Superior temporal gyrus (tissue), 1 donor: ENCODE data around the gene PRUNE2.
A peak's percentile ranks its signal among the peaks of the same experiment; 100 is the strongest.

ENCODE experiments used
- DNase-seq: peaks from one replicate; pipeline ENCODE4 v3.0.0-alpha.2; 2016; ENCODE audit errors: extremely low spot score

The PRUNE2 gene

DNA sequence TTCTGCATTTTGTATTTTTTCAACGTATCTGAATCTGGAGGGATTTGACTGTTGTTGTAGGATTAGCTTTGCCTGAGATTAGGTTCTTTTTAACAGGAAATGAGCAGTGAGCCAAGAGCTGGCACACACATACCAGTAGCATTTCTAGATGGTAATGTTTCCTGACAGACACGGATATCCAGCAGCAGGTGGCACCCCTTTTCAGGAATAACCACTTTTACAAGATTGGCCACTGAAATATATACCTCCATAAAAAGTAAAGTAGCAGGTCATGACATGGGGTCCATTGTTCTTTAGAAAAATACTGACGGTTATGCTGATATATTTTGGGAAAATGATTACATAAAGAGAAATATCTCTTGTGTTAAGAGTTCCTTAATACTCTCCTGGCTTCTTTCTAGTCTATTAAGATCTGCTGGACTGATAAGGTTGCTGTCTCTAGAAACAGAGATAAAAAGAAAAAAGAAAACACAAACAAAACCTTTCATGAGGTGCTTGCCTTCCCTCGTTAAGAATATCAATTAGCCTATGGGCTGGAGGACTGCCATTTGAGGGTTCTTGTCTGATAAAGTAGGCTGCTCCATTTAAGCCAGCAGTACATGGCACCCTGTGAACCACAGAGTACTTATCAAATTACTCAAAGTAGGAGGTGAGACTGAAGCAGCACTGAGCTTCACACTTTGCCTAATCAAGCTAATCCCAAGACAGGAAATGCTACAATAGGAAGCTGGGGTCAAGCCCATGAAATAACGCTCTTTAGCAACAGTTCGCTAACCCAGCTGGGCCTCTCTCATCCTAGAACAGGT is 243.2 kb downstream of the PRUNE2 start:
- no peak for DNase-seq

DNA sequence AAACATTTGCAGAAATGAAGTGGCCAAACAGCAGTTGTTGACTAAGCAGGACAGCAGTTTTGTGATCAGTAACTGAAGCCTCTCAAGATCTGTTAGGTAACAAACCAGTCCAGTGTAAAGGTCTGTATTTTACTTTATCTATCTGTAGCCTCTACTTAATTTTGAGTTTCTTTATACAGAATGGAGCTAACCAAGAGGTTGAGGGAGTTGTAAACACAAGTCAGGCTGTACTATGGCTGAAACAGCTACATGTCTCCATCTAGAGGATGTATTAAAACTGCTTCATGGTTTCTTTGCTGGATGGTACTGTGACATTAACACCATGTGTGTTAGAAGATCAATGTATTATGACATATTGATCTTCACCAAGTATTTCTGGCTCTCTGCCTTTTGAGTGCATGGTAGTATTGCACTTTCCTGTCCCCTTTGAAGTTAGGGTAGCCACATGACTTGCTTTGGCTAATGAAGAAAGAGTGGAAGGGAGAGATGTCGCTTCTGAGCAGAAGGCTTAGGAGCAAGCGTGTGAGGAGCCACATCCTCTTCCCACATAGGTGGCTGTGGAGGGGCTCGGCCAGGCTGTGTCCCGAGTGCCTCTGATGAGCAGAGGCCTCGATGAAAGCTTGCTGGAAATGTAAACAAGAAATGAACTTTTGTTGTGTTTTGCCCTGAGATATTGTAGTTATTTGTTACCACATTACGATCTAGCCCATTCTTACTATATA is 247.2 kb downstream of the PRUNE2 start:
- DNase-seq: peak; percentile 44

- no peak for DNase-seq
These were observed 248.6 kb downstream of the PRUNE2 start for GRCh38 chr9:76657265-76657664.

- no peak for DNase-seq
These were observed 249.9 kb downstream of the PRUNE2 start for GRCh38 chr9:76655971-76656370.

GRCh38 chr9:76655121-76655541 is 250.8 kb downstream of the PRUNE2 start:
- peak; percentile 64 for DNase-seq

DNA sequence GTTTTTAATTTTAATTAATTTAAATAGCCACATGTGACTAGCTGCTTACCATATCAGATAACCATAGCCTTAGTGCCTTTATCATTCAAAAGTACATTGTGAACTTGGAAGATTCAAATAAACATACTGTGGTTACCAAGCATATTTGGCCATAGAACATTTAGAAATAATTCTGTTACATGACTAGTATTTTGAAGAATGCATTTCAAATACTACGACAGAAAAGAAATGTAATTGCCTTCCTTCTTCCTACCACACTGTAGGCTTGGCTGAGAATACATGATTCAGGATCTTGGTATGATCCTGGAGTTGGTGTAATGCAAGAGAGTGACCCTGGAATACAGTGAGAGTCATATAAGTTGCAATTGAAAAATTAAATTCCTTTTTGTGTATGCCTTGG is 251.3 kb downstream of the PRUNE2 start:
- no peak for DNase-seq

- DNase-seq: no peak
These were observed 251.9 kb downstream of the PRUNE2 start for GRCh38 chr9:76654051-76654461.

DNA sequence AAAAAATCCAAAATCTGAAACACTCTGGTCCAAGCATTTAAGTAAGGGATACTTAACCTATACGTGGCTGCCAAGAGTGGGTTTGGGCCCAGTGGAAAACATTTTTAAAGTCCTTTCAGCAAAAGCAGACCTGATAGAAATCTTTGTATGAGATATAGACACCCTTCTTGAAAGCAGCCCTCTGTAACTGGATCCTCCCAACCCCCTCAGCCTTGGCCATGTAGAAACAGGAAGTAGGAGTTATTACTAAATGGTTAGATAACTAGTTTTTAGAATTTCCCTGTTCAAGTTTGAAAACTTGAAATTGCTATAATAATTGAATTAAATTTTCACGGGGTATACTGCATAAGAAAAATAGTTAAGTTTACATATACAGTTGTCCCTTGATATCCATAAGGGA is 253.0 kb downstream of the PRUNE2 start:
- no peak for DNase-seq

GRCh38 chr9:76651119-76651705 is 254.7 kb downstream of the PRUNE2 start:
- DNase-seq: no peak

GRCh38 chr9:76650692-76651091 is 255.2 kb downstream of the PRUNE2 start:
- no peak for DNase-seq

GRCh38 chr9:76649894-76650293 is 256.0 kb downstream of the PRUNE2 start:
- no peak for DNase-seq

GRCh38 chr9:76646249-76646648 is 259.7 kb downstream of the PRUNE2 start:
- DNase-seq: peak; percentile 32

GRCh38 chr9:76644647-76645250 is 261.2 kb downstream of the PRUNE2 start:
- no peak for DNase-seq

- no peak for DNase-seq
These were observed 261.7 kb downstream of the PRUNE2 start for GRCh38 chr9:76644171-76644570.

- DNase-seq: no peak
These were observed 262.4 kb downstream of the PRUNE2 start for GRCh38 chr9:76643399-76644117.

DNA sequence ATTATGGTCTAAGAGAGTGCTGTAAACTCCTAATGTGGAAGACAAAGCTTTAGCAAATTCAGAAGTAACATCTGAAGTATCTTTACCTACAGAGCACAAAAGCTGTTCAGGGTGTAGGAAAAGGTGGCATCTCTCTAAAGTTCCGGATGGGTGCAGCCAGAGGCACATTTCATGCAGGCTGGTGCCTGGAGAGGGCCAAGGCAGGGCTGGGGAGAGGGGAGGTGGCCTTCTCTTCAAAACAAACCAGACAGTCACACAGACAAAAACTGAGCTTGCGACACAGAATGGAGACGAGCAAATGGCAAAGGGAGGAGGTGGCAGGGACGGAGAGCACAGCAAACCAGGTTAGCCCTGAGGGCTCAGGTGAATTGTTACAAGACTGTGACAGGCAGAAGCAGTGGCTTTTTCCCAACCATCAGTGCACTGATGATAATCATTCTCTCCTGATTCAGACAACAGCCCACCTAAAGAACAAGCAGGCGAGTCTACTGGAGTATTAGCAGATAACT is 263.2 kb downstream of the PRUNE2 start:
- no peak for DNase-seq

DNA sequence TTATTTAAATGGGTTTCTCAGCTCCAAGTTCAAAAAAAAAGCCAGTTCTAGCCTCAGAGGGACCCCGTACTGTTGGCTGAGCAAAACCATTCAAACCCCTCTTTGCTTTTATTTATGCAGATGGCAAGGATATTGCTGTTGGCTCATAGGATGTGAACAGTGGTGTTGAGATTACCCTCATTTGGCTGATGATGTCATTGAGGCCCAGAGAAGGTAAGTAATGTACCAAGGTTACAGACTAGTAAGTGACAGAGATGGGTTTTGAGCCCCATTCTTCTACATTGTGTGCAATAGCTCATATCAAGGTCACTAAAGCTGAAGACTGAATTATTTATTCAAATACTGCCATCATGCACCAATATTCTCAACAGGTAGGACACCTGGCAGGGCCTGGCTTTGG is 263.8 kb downstream of the PRUNE2 start:
- DNase-seq: no peak

DNA sequence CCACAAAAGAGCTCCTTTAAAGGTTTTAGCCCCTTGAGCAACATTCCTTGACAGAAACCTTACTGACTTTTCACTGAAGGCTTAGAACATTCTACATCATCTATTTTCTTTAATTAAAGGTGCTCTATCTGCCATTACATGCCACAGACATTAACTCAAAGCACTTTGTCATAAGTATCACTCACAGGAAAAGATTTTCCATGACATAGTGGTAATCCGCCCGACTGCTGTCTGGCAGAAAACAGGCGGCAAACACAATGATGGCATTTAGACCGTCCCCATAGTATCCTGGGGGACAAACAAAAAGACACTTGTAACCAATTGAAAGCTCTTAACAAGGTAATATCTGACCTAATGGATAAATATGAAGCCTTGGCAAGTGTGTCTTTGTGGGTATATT is 267.9 kb downstream of the PRUNE2 start:
- DNase-seq: no peak

- no peak for DNase-seq
These were observed 268.5 kb downstream of the PRUNE2 start for GRCh38 chr9:76637416-76637815.

DNA sequence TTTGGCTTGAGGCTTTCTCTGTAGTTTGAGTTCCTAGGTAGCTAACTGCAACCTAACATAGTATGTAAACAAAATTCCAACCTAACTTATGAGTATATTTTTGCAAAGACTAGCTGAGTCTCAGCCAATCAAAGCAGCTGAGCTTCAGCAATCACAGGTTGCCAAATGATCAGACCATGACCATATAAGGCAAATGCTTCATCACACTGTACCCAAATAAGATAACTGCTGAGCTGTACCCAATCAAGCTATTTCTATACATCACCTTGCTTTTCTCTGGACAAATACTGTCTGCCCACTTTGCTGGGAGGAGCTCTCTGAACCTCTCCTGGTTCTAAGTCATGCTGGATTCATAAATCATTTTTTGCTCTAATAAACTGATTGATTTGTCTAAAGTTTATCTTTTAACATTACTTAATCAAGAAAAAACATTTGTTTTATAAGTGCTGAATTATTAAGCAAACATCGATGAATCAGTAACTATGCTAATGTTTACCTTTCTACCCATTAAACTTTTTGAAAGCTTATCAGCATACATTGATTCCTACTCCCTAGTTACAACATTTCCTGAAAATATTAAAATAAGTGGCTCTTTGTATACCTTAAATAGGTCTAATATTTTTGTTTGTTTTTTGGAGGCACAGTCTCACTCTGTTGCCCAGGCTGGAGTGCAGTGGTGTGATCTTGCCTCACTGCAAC is 271.4 kb downstream of the PRUNE2 start:
- DNase-seq: no peak

DNA sequence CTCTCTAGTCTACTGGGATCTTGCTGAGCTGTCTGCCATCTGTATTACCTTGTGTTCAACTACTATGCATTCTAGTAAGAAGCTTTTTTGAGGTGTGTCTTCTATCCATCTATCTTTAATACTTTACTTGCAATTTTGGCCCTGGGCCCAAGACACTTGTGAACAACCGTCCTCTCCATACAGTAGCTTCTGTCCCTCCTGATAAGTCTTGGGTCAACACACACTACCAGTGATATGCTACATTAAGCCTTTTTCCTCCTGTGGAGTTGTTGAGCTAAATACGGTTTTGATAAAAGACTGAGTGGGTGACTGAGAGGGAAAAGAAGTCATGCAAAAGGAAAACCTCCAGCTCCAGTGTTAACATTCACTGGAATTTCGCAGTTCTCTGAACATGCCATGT is 275.0 kb downstream of the PRUNE2 start:
- DNase-seq: no peak
